Ascending aorta (tissue), 2 donors: ENCODE measurements around the gene MRPL20. TPM values are rescaled to one million over a fixed set of nuclear protein-coding genes. Genes with fewer than 3 reads are reported as not detected.

Experiments used
- DNase-seq, 2 donors: peaks; one replicate each; pipeline ENCODE4 v3.0.0-alpha.2; 2019; ENCODE audit warnings: low spot score in 2 of 2
- H3K27ac ChIP-seq, 2 donors: fragments of 200-600 bp; sonication (generic); one replicate each; pipeline ENCODE4 v1.5.1; 2016 to 2017; ENCODE audit warnings: mild to moderate bottlenecking in 1 of 2
- H3K27me3 ChIP-seq: fragments of 200-600 bp; sonication (generic); one replicate; pipeline ENCODE4 v1.5.1; 2017
- H3K36me3 ChIP-seq, 2 donors: fragments of 200-600 bp; sonication (generic); one replicate each; pipeline ENCODE4 v1.5.1; 2016
- H3K4me1 ChIP-seq, 2 donors: fragments of 200-600 bp; sonication (generic); one replicate each; pipeline ENCODE4 v1.5.1; 2016 to 2017; ENCODE audit warnings: mild to moderate bottlenecking in 1 of 2
- H3K4me3 ChIP-seq, 2 donors: fragments of 200-600 bp; sonication (generic); one replicate each; pipeline ENCODE4 v1.5.1; 2016 to 2017; ENCODE audit warnings: mild to moderate bottlenecking in 1 of 2
- H3K9me3 ChIP-seq, 2 donors: fragments of 200-600 bp; sonication (generic); one replicate each; pipeline ENCODE4 v1.5.1; 2016
- intact Hi-C: fragments of 100-400 bp; cut with DNase I; formaldehyde crosslinking; loops from one replicate; pipeline ENCODE4 v1.15.1; 2023
- total RNA-seq: library from RNA; depleted of rRNA; stranded (reverse); fragments of >200 nt; gene quantifications from one replicate; pipeline ENCODE4 v1.1.0, GENCODE V29; 2016
- TF ChIP-seq, protein P1 (sequence below), 3 experiments: fragments of 200-600 bp in 2 of 3; fragments of 450-650 bp in 1 of 3; sonication (generic) in 2 of 3; IDR thresholded peaks; one replicate each; pipeline ENCODE4 v1.5.1; 2016 to 2019; ENCODE audit warnings: antibody characterized with exemption in 3 of 3, mild to moderate bottlenecking in 1 of 3, moderate library complexity in 1 of 3

The MRPL20 gene
- total RNA-seq, 1 donor from 2014 or later, result 63.4 TPM

- Histone ChIP-seq H3K9me3 (no peaks in the 10 kb centered on the region), H3K36me3 (no peaks in the 10 kb centered on the region), H3K27ac (peak overlapping the region; percentile 81 to 82), H3K4me3 (peak overlapping the region in 1 of 2 donors; percentile 34), H3K27me3 (peaks cover 3% of the 10 kb centered on the region), H3K4me1 (peaks cover 15 to 34% of the 10 kb centered on the region in 2 donors)
- intact Hi-C loops, result no loop called here
- TF ChIP-seq, protein P1, sequence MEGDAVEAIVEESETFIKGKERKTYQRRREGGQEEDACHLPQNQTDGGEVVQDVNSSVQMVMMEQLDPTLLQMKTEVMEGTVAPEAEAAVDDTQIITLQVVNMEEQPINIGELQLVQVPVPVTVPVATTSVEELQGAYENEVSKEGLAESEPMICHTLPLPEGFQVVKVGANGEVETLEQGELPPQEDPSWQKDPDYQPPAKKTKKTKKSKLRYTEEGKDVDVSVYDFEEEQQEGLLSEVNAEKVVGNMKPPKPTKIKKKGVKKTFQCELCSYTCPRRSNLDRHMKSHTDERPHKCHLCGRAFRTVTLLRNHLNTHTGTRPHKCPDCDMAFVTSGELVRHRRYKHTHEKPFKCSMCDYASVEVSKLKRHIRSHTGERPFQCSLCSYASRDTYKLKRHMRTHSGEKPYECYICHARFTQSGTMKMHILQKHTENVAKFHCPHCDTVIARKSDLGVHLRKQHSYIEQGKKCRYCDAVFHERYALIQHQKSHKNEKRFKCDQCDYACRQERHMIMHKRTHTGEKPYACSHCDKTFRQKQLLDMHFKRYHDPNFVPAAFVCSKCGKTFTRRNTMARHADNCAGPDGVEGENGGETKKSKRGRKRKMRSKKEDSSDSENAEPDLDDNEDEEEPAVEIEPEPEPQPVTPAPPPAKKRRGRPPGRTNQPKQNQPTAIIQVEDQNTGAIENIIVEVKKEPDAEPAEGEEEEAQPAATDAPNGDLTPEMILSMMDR (IDR thresholded peaks at IDR 0.05), result no peak
- DNase-seq, result no peak
Measured at GRCh38 chr1:1433804-1434130, 26.7 kb upstream of the MRPL20 start.

- no peaks in the 10 kb centered on the region for H3K36me3 ChIP-seq
- peaks cover 3% of the 10 kb centered on the region for H3K27me3 ChIP-seq
- TF ChIP-seq, protein P1 (IDR thresholded peaks at IDR 0.05), result no peak
- intact Hi-C loops, result no loop called here
- DNase-seq, result no peak
- H3K4me3 ChIP-seq, result no peak overlapping the region
- peaks cover 15 to 34% of the 10 kb centered on the region in 2 donors for H3K4me1 ChIP-seq
- no peaks in the 10 kb centered on the region for H3K9me3 ChIP-seq
- H3K27ac ChIP-seq, result peak overlapping the region; percentile 81 to 82
Measured at GRCh38 chr1:1432951-1433803, 26.1 kb upstream of the MRPL20 start.

GRCh38 chr1:1432274-1432950 lies 25.3 kb upstream of the MRPL20 start:
- TF ChIP-seq, protein P1 (IDR thresholded peaks at IDR 0.05), result no peak
- H3K27ac ChIP-seq, result peak overlapping the region; percentile 81 to 82
- no peak overlapping the region for H3K4me3 ChIP-seq
- H3K27me3 ChIP-seq, result peaks cover 3% of the 10 kb centered on the region
- H3K4me1 ChIP-seq, result peaks cover 18 to 34% of the 10 kb centered on the region in 2 donors
- no peaks in the 10 kb centered on the region for H3K36me3 ChIP-seq
- intact Hi-C loops, result no loop called here
- DNase-seq, result no peak
- no peaks in the 10 kb centered on the region for H3K9me3 ChIP-seq

DNA sequence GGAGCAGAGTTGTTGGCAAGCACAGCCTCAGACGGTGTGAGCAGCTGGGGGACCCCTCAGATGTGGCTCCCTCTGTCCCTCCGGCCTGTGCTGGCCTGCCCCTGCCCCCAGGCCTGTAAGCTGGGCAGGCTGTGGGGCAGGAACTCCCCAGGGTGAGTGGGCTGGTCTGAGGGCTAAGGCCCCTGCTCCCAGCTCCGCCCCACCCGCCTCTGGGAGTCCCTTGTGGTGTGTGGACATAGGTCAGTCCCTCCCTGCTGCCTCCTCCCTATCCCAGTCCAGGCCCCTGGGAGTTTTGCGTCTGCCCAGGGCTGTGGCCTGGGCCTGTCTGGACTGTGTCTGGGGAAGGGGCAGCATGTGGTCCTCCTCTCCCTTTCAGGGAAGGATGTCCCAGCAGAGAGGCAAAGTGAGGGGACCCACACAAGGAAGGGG lies 24.8 kb upstream of the MRPL20 start:
- Histone ChIP-seq H3K27ac (peak overlapping the region; percentile 81 to 82), H3K4me3 (no peak overlapping the region), H3K36me3 (no peaks in the 10 kb centered on the region), H3K27me3 (peaks cover 3% of the 10 kb centered on the region), H3K4me1 (peaks cover 18 to 34% of the 10 kb centered on the region in 2 donors), H3K9me3 (no peaks in the 10 kb centered on the region)
- intact Hi-C loops, result no loop called here
- TF ChIP-seq, protein P1 (IDR thresholded peaks at IDR 0.05), result no peak
- DNase-seq, result no peak

GRCh38 chr1:1430992-1431844 lies 24.1 kb upstream of the MRPL20 start:
- H3K9me3 ChIP-seq, result no peaks in the 10 kb centered on the region
- H3K4me3 ChIP-seq, result no peak overlapping the region
- peak overlapping the region; percentile 81 to 82 for H3K27ac ChIP-seq
- intact Hi-C loops, result no loop called here
- H3K4me1 ChIP-seq, result peaks cover 16 to 28% of the 10 kb centered on the region in 2 donors
- TF ChIP-seq, protein P1 (IDR thresholded peaks at IDR 0.05), result no peak
- peaks cover 3% of the 10 kb centered on the region for H3K27me3 ChIP-seq
- no peak for DNase-seq
- no peaks in the 10 kb centered on the region for H3K36me3 ChIP-seq
